ENCODE results near the gene HIC2. TPM values are rescaled to one million over a fixed set of nuclear protein-coding genes. Genes with fewer than 3 reads are reported as not detected.

The HIC2 gene
- total RNA-seq, 4 donors from 2014 or later = 4.2 to 9.4 (median 6.3) TPM

DNA sequence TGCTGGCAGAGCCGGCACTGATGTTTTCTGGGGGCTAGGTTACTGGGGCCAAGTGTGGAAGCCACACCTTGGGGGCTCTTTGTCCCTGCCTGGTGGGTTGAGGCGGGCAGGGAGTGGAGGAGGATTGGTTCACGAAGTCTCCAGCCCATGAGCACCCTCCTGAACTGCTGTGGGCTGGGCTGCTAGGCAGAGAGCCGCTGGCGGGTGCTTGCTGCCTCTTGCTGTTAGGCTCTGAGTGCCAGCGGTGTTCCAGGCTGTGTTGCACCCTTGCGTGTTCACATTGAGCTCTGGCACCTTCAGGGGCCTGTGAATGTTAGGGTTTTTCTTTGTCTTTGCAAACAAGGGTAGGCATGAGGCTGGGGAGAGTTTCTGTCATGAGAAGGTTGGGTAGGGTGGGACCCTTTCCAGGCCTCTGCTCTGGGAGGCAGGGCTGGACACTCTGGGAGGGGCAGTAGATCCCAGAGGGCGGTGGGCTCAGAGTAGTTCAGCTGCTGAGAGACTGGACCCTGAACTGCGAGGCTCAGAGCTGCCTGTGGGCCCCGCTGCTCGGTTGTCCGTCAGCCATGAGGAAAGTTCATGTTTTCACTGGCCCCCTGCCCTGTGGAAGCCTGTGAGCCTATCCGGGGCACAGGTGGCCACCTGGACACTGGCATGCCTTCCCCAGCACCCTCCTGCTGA lies 26.0 kb downstream of the HIC2 start:
- TF ChIP-seq POLR2AphosphoS5 (IDR thresholded peaks at IDR 0.05) (no peak), POLR2A (IDR thresholded peaks at IDR 0.05) (no peak), EP300 (IDR thresholded peaks at IDR 0.05) (no peak)
- TF ChIP-seq, protein P1, sequence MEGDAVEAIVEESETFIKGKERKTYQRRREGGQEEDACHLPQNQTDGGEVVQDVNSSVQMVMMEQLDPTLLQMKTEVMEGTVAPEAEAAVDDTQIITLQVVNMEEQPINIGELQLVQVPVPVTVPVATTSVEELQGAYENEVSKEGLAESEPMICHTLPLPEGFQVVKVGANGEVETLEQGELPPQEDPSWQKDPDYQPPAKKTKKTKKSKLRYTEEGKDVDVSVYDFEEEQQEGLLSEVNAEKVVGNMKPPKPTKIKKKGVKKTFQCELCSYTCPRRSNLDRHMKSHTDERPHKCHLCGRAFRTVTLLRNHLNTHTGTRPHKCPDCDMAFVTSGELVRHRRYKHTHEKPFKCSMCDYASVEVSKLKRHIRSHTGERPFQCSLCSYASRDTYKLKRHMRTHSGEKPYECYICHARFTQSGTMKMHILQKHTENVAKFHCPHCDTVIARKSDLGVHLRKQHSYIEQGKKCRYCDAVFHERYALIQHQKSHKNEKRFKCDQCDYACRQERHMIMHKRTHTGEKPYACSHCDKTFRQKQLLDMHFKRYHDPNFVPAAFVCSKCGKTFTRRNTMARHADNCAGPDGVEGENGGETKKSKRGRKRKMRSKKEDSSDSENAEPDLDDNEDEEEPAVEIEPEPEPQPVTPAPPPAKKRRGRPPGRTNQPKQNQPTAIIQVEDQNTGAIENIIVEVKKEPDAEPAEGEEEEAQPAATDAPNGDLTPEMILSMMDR (IDR thresholded peaks at IDR 0.05) = no peak
- no peaks in the 10 kb centered on the region for H3K9me3 ChIP-seq
- WGBS = 93% methylated on average over 3 of the region's 13 CpGs
- no peaks in the 10 kb centered on the region for H3K4me1 ChIP-seq
- DNase-seq (ENCODE audit: low spot score in 2 of 2) = peak; percentile 37 to 73
- H3K4me3 ChIP-seq = no peak overlapping the region
- no peaks in the 10 kb centered on the region for H3K27me3 ChIP-seq
- H3K36me3 ChIP-seq = peaks cover 25% of the 10 kb centered on the region
- no peak overlapping the region for H3K27ac ChIP-seq

GRCh38 chr22:21443735-21444421 lies 26.7 kb downstream of the HIC2 start:
- Histone ChIP-seq H3K9me3 (no peaks in the 10 kb centered on the region), H3K27ac (no peak overlapping the region), H3K27me3 (no peaks in the 10 kb centered on the region), H3K4me3 (no peak overlapping the region), H3K4me1 (no peaks in the 10 kb centered on the region), H3K36me3 (peaks cover 25% of the 10 kb centered on the region)
- TF ChIP-seq EP300 (IDR thresholded peaks at IDR 0.05) = no peak
- no peak for TF ChIP-seq POLR2AphosphoS5 (IDR thresholded peaks at IDR 0.05)
- TF ChIP-seq POLR2A (IDR thresholded peaks at IDR 0.05) = no peak
- TF ChIP-seq, protein P1 (IDR thresholded peaks at IDR 0.05) = no peak
- peak; percentile 49 to 63 for DNase-seq (ENCODE audit: low spot score in 2 of 2)
- 95% methylated on average over 12 of the region's 16 CpGs for WGBS

- no peaks in the 10 kb centered on the region for H3K9me3 ChIP-seq
- no peak overlapping the region for H3K27ac ChIP-seq
- DNase-seq (ENCODE audit: low spot score in 2 of 2) = peak; percentile 57 to 63
- peaks cover 25% of the 10 kb centered on the region for H3K36me3 ChIP-seq
- H3K4me1 ChIP-seq = no peaks in the 10 kb centered on the region
- WGBS = 91% methylated on average over 22 of the region's 35 CpGs
- H3K4me3 ChIP-seq = no peak overlapping the region
- TF ChIP-seq POLR2AphosphoS5 (IDR thresholded peaks at IDR 0.05) (no peak), POLR2A (IDR thresholded peaks at IDR 0.05) (no peak), EP300 (IDR thresholded peaks at IDR 0.05) (no peak)
- TF ChIP-seq, protein P1 (IDR thresholded peaks at IDR 0.05) = no peak
- H3K27me3 ChIP-seq = no peaks in the 10 kb centered on the region
These were observed 27.7 kb downstream of the HIC2 start for GRCh38 chr22:21444701-21445436.

- Histone ChIP-seq H3K27me3 (no peaks in the 10 kb centered on the region), H3K27ac (no peak overlapping the region), H3K9me3 (no peaks in the 10 kb centered on the region), H3K4me3 (no peak overlapping the region), H3K4me1 (no peaks in the 10 kb centered on the region), H3K36me3 (peaks cover 25% of the 10 kb centered on the region)
- DNase-seq (ENCODE audit: low spot score in 2 of 2) = peak in 1 of 2 donors; percentile 71
- 96% methylated on average over 5 of the region's 27 CpGs for WGBS
- TF ChIP-seq POLR2A (IDR thresholded peaks at IDR 0.05) = no peak
- no peak for TF ChIP-seq EP300 (IDR thresholded peaks at IDR 0.05)
- TF ChIP-seq, protein P1 (IDR thresholded peaks at IDR 0.05) = no peak
- TF ChIP-seq POLR2AphosphoS5 (IDR thresholded peaks at IDR 0.05) = no peak
These were observed 28.4 kb downstream of the HIC2 start for GRCh38 chr22:21445437-21446127.
